OCI-LY3 (cell line): ENCODE data around the gene ATP2C2.
"Not testable (repeated sequence)": the region's sequence is repeated elsewhere in the genome, so short reads cannot be mapped to it uniquely, and the experiment has no call there.

ENCODE experiments used
- EZH2phosphoT487 ChIP-seq: fragments of 200-600 bp; shearing (Covaris generic); IDR thresholded peaks from 2 replicates; pipeline ENCODE4 v1.6.1; 2018; ENCODE audit warnings: antibody characterized with exemption, mixed run types, low read depth
- TF ChIP-seq, protein P1 (sequence below): fragments of 200-600, 300-600 bp; sonication (generic); IDR thresholded peaks from 2 replicates; pipeline ENCODE4 v1.5.1; 2014; ENCODE audit warnings: antibody characterized with exemption, low read length, low read depth

DNA sequence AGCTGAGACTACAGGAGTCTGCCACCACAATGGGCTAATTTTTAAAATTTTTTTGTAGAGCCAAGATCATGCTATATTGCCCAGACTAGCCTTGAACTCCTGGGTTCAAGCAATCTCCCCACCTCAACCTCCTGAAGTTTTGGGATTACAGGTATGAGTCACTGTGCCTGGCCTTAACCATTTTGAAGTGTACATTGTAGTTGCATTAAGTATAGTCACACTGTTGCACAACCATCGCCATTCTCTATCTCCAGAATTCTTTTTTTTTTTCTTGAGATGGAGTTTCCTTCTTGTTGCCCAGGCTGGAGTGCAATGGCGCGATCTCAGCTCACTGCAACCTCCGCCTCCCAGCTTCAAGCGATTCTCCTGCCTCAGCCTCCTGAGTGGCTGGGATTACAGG, 35.1 kb downstream of the ATP2C2 start:
- TF ChIP-seq, protein P1, sequence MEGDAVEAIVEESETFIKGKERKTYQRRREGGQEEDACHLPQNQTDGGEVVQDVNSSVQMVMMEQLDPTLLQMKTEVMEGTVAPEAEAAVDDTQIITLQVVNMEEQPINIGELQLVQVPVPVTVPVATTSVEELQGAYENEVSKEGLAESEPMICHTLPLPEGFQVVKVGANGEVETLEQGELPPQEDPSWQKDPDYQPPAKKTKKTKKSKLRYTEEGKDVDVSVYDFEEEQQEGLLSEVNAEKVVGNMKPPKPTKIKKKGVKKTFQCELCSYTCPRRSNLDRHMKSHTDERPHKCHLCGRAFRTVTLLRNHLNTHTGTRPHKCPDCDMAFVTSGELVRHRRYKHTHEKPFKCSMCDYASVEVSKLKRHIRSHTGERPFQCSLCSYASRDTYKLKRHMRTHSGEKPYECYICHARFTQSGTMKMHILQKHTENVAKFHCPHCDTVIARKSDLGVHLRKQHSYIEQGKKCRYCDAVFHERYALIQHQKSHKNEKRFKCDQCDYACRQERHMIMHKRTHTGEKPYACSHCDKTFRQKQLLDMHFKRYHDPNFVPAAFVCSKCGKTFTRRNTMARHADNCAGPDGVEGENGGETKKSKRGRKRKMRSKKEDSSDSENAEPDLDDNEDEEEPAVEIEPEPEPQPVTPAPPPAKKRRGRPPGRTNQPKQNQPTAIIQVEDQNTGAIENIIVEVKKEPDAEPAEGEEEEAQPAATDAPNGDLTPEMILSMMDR = not testable (repeated sequence)
- TF ChIP-seq EZH2phosphoT487 = not testable (repeated sequence)
